BJ (cell line): ENCODE data around the gene RANBP3. TPM values are rescaled to one million over a fixed set of nuclear protein-coding genes. Genes with fewer than 3 reads are reported as not detected.

Experiments
- CTCF ChIA-PET: fragments of 350-600 bp; formaldehyde crosslinking; extraction: SDS; loops from one replicate; lab custom pipeline; 2021; ENCODE audit warnings: antibody characterized with exemption, inconsistent platforms; lab: Yijun Ruan, JAX
- POLR2A ChIA-PET: fragments of 300-600 bp; sonication (Branson Sonifier 250); formaldehyde crosslinking; extraction: SDS; loops from one replicate; lab custom pipeline; 2021; ENCODE audit warnings: antibody characterized with exemption; lab: Charles Lee
- DNase-seq: peaks from one replicate; pipeline ENCODE4 v3.0.0-alpha.2; 2011; ENCODE audit warnings: low read depth
- H3K27me3 ChIP-seq: 2 replicates; pipeline ENCODE4 v1.6.0; 2011; ENCODE audit warnings: low read length; ENCODE audit not compliant: control insufficient read depth, insufficient read depth
- H3K36me3 ChIP-seq: 2 replicates; pipeline ENCODE4 v1.5.1; 2011; ENCODE audit warnings: low read length; ENCODE audit not compliant: control insufficient read depth, insufficient read depth
- H3K4me3 ChIP-seq: 2 replicates; pipeline ENCODE4 v1.5.1; 2011; ENCODE audit warnings: low read depth, mild to moderate bottlenecking, control low read depth, low read length
- polyA plus RNA-seq: library from polyadenylated mRNA; depleted of rRNA; stranded (reverse); fragments of >200 nt; gene quantifications from 2 replicates; pipeline ENCODE4 v1.2.3, GENCODE V29; 2011
- TF ChIP-seq, protein P1 (sequence below): IDR thresholded peaks from 2 replicates; pipeline ENCODE4 v1.5.1; 2011; ENCODE audit warnings: low read depth, mild to moderate bottlenecking, control low read depth, inconsistent platforms, low read length, moderate library complexity; ENCODE audit not compliant: insufficient read depth

RANBP3 gene
- polyA plus RNA-seq, 1 experiment = 68.6 TPM

DNA sequence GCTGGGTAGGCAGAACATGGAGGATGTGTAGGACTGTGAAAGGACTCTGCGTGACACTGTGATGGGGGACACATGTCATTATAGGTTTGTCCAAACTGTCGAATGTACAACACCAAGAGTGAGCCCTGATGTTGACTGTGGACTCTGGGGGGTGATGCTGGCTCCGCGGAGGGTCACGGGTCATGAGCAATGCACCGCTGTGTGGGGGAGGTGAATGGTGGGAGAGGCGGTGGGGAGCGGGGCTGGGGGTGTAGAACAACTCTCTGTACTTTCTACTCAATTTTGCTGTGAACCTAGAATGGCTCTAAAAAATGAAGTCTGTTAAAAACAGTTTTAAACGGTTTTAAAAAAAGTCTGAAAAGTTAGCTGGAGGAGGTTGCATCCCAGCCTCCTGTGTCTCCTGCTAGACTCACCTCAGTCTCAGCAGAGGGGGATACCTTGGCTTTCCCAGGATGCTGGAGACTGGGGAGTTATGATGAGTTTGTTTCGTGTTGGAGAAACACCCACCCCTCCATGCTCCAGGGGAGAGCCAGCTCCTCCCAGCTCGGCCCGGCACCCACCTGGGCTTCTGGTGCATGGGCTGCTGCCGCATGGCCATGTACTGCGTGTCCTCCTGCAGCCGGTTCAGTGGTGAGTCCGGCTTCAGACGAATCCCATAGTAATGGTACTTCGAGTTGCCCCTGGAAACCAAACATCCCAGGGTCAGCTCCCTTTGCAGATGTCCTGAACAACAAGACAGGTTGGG is 34.7 kb upstream of the RANBP3 start:
- DNase-seq = no peak
- Histone ChIP-seq H3K36me3 (peaks cover 5% of the 10 kb centered on the region), H3K27me3 (no peaks in the 10 kb centered on the region), H3K4me3 (no peak overlapping the region)
- POLR2A ChIA-PET = no interaction called here
- CTCF ChIA-PET = interaction anchor here (0.8 to 2.6 kb wide), 3 partner anchors 10 to 218 kb away, joined by 3 to 14 read pairs (median 4); no protein-coding TSS in a partner anchor
- TF ChIP-seq, protein P1, sequence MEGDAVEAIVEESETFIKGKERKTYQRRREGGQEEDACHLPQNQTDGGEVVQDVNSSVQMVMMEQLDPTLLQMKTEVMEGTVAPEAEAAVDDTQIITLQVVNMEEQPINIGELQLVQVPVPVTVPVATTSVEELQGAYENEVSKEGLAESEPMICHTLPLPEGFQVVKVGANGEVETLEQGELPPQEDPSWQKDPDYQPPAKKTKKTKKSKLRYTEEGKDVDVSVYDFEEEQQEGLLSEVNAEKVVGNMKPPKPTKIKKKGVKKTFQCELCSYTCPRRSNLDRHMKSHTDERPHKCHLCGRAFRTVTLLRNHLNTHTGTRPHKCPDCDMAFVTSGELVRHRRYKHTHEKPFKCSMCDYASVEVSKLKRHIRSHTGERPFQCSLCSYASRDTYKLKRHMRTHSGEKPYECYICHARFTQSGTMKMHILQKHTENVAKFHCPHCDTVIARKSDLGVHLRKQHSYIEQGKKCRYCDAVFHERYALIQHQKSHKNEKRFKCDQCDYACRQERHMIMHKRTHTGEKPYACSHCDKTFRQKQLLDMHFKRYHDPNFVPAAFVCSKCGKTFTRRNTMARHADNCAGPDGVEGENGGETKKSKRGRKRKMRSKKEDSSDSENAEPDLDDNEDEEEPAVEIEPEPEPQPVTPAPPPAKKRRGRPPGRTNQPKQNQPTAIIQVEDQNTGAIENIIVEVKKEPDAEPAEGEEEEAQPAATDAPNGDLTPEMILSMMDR = no peak

DNA sequence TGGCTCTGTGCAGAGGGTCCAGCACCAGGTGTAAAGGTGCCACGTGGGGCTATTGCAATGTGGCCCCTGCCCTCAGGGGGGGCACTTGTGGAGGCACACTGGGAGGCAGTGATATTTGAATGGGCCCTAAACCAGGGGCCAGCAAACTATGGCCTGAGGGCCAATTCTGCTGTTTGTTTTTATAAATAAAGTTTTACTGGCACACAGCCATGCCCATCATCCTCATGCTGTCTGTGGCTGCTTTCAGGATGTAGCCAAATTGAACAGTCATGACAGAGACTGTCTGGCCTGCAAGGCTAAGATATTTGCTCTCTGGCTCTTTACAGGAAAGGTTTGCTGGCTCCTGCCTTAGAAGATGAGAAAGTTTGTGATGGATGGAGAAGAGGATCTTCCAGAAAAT is 33.9 kb upstream of the RANBP3 start:
- TF ChIP-seq, protein P1 = no peak
- no peak overlapping the region for H3K4me3 ChIP-seq
- POLR2A ChIA-PET = no interaction called here
- peaks cover 5% of the 10 kb centered on the region for H3K36me3 ChIP-seq
- CTCF ChIA-PET = no interaction called here
- no peaks in the 10 kb centered on the region for H3K27me3 ChIP-seq
- no peak for DNase-seq

DNA sequence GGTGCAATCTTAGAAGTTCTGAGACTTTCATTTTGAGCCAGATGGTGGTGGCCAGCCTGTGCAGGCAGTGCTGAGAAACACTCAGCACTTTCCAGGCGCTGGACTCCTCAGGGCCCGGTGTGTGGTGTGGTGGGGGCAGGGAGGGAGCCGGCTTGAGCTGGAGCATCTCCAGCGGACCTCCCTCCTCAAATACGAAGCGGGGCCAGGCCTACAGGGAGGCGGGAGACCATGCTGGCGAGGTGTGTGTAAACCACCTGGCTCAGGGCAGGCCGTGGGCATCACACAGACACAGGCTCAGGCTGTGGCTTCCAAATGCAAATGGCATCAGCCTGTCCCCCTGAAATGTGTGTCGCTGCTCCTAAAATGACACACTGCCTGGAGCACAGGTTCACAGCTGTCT is 33.3 kb upstream of the RANBP3 start:
- TF ChIP-seq, protein P1 = no peak
- Histone ChIP-seq H3K4me3 (no peak overlapping the region), H3K27me3 (no peaks in the 10 kb centered on the region), H3K36me3 (peaks cover 5% of the 10 kb centered on the region)
- CTCF ChIA-PET = no interaction called here
- DNase-seq = no peak
- POLR2A ChIA-PET = no interaction called here

DNA sequence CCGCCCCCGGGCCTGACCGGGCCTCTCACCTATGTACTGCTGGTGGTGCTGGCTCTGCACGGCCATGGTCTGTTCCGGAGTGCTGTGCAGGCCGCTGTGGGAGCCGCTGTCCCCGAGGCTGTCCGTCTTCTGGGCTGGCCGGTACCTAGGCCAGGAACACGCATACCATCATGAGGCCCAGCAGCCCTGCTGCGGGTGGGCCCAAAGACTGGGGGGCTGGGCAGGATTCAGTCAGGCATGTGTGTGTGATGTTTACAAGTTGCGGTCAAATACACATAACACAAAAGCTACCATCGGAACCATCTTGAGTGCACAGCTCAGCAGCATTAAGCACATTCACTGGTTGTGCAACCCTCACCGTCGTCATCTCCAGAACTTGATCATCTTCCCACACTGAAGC is 32.2 kb upstream of the RANBP3 start:
- POLR2A ChIA-PET = no interaction called here
- H3K4me3 ChIP-seq = no peak overlapping the region
- DNase-seq = no peak
- TF ChIP-seq, protein P1 = no peak
- H3K27me3 ChIP-seq = no peaks in the 10 kb centered on the region
- CTCF ChIA-PET = interaction anchor here (1.0 to 2.0 kb wide), 2 partner anchors 13 to 19 kb away, joined by 3 to 9 read pairs; no protein-coding TSS in a partner anchor
- peaks cover 7% of the 10 kb centered on the region for H3K36me3 ChIP-seq

DNA sequence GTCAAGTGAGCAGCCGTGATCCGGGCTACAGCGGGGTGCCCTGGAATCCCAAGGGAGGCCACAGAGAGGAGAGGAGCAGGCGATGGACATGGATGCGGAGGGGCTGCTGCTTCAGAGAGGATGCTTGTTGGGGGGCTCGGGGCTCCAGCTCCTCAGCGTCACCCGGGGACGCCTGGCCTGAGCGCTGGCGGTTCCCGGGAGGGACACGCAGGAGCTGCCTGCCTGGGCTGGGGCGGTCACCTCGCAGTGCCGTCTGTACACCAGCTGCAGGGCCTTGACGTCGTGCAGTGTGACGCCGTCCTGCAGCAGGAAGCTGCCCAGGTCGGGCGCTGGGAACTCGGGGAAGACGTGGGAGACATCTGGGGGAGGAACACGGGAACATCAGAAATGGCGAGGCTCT is 29.9 kb upstream of the RANBP3 start:
- DNase-seq = no peak
- TF ChIP-seq, protein P1 = no peak
- Histone ChIP-seq H3K36me3 (peaks cover 5% of the 10 kb centered on the region), H3K4me3 (no peak overlapping the region), H3K27me3 (no peaks in the 10 kb centered on the region)
- CTCF ChIA-PET = interaction anchor here (1.4 to 2.1 kb wide), 2 partner anchors 15 to 20 kb away, joined by 4 to 7 read pairs; no protein-coding TSS in a partner anchor
- POLR2A ChIA-PET = no interaction called here
